HepG2 (cell line): ENCODE data around the gene PIEZO1. TPM values are rescaled to one million over a fixed set of nuclear protein-coding genes. Genes with fewer than 3 reads are reported as not detected.

Experiments
- ATRX ChIP-seq: sonication (generic); formaldehyde crosslinking; IDR thresholded peaks from 2 replicates; pipeline ENCODE4 v1.4.0; 2020; ENCODE audit warnings: missing genetic modification reagents, borderline replicate concordance
- DNMT1 ChIP-seq: sonication (generic); formaldehyde crosslinking; IDR thresholded peaks from 2 replicates; pipeline ENCODE4 v1.5.1; 2020; ENCODE audit warnings: mild to moderate bottlenecking, missing genetic modification reagents
- DNMT3B ChIP-seq: conservative IDR thresholded peaks from 2 replicates; pipeline ENCODE4 v1.6.1; 2016; ENCODE audit warnings: missing biosample characterization, control low read depth
- EHMT2 ChIP-seq: fragments of 200-600 bp; sonication (generic); IDR thresholded peaks from 2 replicates; pipeline ENCODE4 v1.7.0; 2017; ENCODE audit warnings: antibody characterized with exemption, low read depth, low read length, borderline replicate concordance
- FOXO1 ChIP-seq: sonication (generic); formaldehyde crosslinking; IDR thresholded peaks from 2 replicates; pipeline ENCODE4 v1.4.0; 2020; ENCODE audit warnings: missing genetic modification reagents
- HIVEP1 ChIP-seq: sonication (generic); formaldehyde crosslinking; IDR thresholded peaks from 2 replicates; pipeline ENCODE4 v1.4.0; 2020; ENCODE audit warnings: mild to moderate bottlenecking, missing genetic modification reagents
- HNF1B ChIP-seq: sonication (generic); formaldehyde crosslinking; IDR thresholded peaks from 2 replicates; pipeline ENCODE4 v1.5.1; 2020; ENCODE audit warnings: mild to moderate bottlenecking, moderate library complexity, missing genetic modification reagents
- HNRNPUL1 ChIP-seq: fragments of 200-400 bp; formaldehyde crosslinking; IDR thresholded peaks from 2 replicates; pipeline ENCODE4 v1.6.1; 2017; ENCODE audit warnings: low read depth, mild to moderate bottlenecking, low read length, moderate library complexity
- IRF2 ChIP-seq: IDR thresholded peaks from 2 replicates; pipeline ENCODE4 v1.6.1; 2018; ENCODE audit warnings: missing genetic modification reagents, missing compliant biosample characterization
- MZF1 ChIP-seq: sonication (generic); formaldehyde crosslinking; IDR thresholded peaks from 2 replicates; pipeline ENCODE4 v1.8.1; 2023; ENCODE audit warnings: mild to moderate bottlenecking, missing genetic modification reagents, borderline replicate concordance
- NFIC ChIP-seq: IDR thresholded peaks from 2 replicates; pipeline ENCODE4 v1.6.1; 2012; ENCODE audit warnings: mild to moderate bottlenecking, low read length, inconsistent platforms
- NFYB ChIP-seq: sonication (generic); formaldehyde crosslinking; IDR thresholded peaks from 2 replicates; pipeline ENCODE4 v1.4.0; 2020; ENCODE audit warnings: missing genetic modification reagents
- RORA ChIP-seq: sonication (generic); formaldehyde crosslinking; IDR thresholded peaks from 2 replicates; pipeline ENCODE4 v1.5.0; 2020; ENCODE audit warnings: mild to moderate bottlenecking, missing genetic modification reagents, moderate library complexity
- RXRB ChIP-seq: IDR thresholded peaks from 2 replicates; pipeline ENCODE4 v1.6.1; 2016; ENCODE audit warnings: borderline replicate concordance, missing genetic modification reagents, missing compliant biosample characterization
- SIX1 ChIP-seq: sonication (generic); formaldehyde crosslinking; IDR thresholded peaks from 2 replicates; pipeline ENCODE4 v1.4.0; 2020; ENCODE audit warnings: missing genetic modification reagents, borderline replicate concordance
- SKI ChIP-seq: fragments of 450-650 bp; IDR thresholded peaks from one replicate; pipeline ENCODE4 v1.6.1; 2018; ENCODE audit warnings: mild to moderate bottlenecking; ENCODE audit not compliant: partially characterized antibody
- SMAD1 ChIP-seq: sonication (generic); formaldehyde crosslinking; IDR thresholded peaks from 2 replicates; pipeline ENCODE4 v1.4.0; 2020; ENCODE audit warnings: missing genetic modification reagents, low read depth, mild to moderate bottlenecking, borderline replicate concordance
- TAF1 ChIP-seq: sonication (generic); formaldehyde crosslinking; IDR thresholded peaks from 2 replicates; pipeline ENCODE4 v1.4.0; 2020; ENCODE audit warnings: missing genetic modification reagents
- ZBTB42 ChIP-seq: sonication (generic); formaldehyde crosslinking; IDR thresholded peaks from 2 replicates; pipeline ENCODE4 v1.5.0; 2020; ENCODE audit warnings: mild to moderate bottlenecking, missing genetic modification reagents
- ZFP82 ChIP-seq: sonication (generic); formaldehyde crosslinking; IDR thresholded peaks from 2 replicates; pipeline ENCODE4 v1.5.1; 2020; ENCODE audit warnings: mild to moderate bottlenecking, missing genetic modification reagents, borderline replicate concordance
- ZNF24 ChIP-seq: fragments of 450-650 bp; IDR thresholded peaks from 2 replicates; pipeline ENCODE4 v1.6.1; 2017; ENCODE audit warnings: antibody characterized with exemption, mild to moderate bottlenecking
- ZNF3 ChIP-seq: IDR thresholded peaks from 2 replicates; pipeline ENCODE4 v1.7.0; 2017; ENCODE audit warnings: inconsistent platforms
- ZNF326 ChIP-seq: sonication (generic); formaldehyde crosslinking; IDR thresholded peaks from 2 replicates; pipeline ENCODE4 v1.4.0; 2020; ENCODE audit warnings: missing genetic modification reagents, borderline replicate concordance
- ZNF329 ChIP-seq: sonication (generic); formaldehyde crosslinking; IDR thresholded peaks from 2 replicates; pipeline ENCODE4 v1.9.0; 2021; ENCODE audit warnings: low read depth, mild to moderate bottlenecking, missing genetic modification reagents
- ZNF552 ChIP-seq: sonication (generic); formaldehyde crosslinking; IDR thresholded peaks from 2 replicates; pipeline ENCODE4 v1.9.0; 2022; ENCODE audit warnings: missing genetic modification reagents, mild to moderate bottlenecking, borderline replicate concordance
- ZNF703 ChIP-seq: sonication (generic); formaldehyde crosslinking; IDR thresholded peaks from 2 replicates; pipeline ENCODE4 v1.5.1; 2020; ENCODE audit warnings: missing genetic modification reagents, mild to moderate bottlenecking, moderate library complexity, borderline replicate concordance
- ZNF720 ChIP-seq: sonication (generic); formaldehyde crosslinking; IDR thresholded peaks from 2 replicates; pipeline ENCODE4 v1.4.0; 2020; ENCODE audit warnings: missing genetic modification reagents
- ZNF770 ChIP-seq: sonication (generic); formaldehyde crosslinking; IDR thresholded peaks from 2 replicates; pipeline ENCODE4 v1.5.0; 2020; ENCODE audit warnings: mild to moderate bottlenecking, missing genetic modification reagents
- polyA plus RNA-seq, 8 experiments: library from polyadenylated mRNA; depleted of rRNA in 3 of 8; stranded (reverse) in 7 of 8; unstranded in 1 of 8; fragments of >200 nt; fragmentation: Illumina TruSeq in 4 of 8; extraction: Trizol in 4 of 8; gene quantifications; 2 replicates each; pipeline versions ENCODE4 v1.2.1 to v1.2.3, GENCODE V29; 2011 to 2016; ENCODE audit warnings: low read depth in 4 of 8, missing spikeins in 1 of 8, mixed read lengths in 1 of 8; ENCODE audit not compliant: insufficient read depth in 1 of 8
- total RNA-seq, 5 experiments: library from RNA; depleted of rRNA; stranded (reverse); fragments of >200 nt; fragmentation: Illumina TruSeq; extraction: Trizol; gene quantifications; 2 replicates each; pipeline ENCODE4 v1.2.3, GENCODE V29; 2016; ENCODE audit warnings: low read depth in 1 of 5

Gene PIEZO1
- total and polyA plus RNA-seq, 2 of the 13 experiments (the other 11 are each of a cell fraction or from before 2014, with no cell fraction given), result 67.9 to 85.0 TPM

GRCh38 chr16:88784856-88785105, 239 bp downstream of the PIEZO1 start (continued):
- TF ChIP-seq HNRNPUL1 (no peak), ZBTB42 (no peak), ZNF3 (CRISPR knock-in tag) (no peak), SKI (peak; percentile 3), ZNF24 (no peak), EHMT2 (no peak), RXRB (CRISPR knock-in tag) (no peak), MZF1 (CRISPR knock-in tag) (no peak), SMAD1 (CRISPR knock-in tag) (no peak), SIX1 (CRISPR knock-in tag) (no peak), ZFP82 (CRISPR knock-in tag) (no peak), ZNF720 (CRISPR knock-in tag) (no peak), IRF2 (CRISPR knock-in tag) (no peak), ATRX (no peak), NFYB (no peak), DNMT3B (CRISPR knock-in tag) (no peak), ZNF329 (CRISPR knock-in tag) (no peak), DNMT1 (CRISPR knock-in tag) (no peak), ZNF770 (CRISPR knock-in tag) (no peak), FOXO1 (CRISPR knock-in tag) (0 out of 2 replicates have a peak, but pooled peaks have one; percentile 34), TAF1 (0 out of 2 replicates have a peak, but pooled peaks have one; percentile 5), HIVEP1 (no peak), NFIC (no peak), ZNF326 (CRISPR knock-in tag) (no peak), HNF1B (CRISPR knock-in tag) (no peak), ZNF703 (CRISPR knock-in tag) (no peak), ZNF552 (CRISPR knock-in tag) (no peak), RORA (CRISPR knock-in tag) (no peak)
